HEK293T (cell line): ENCODE measurements around the gene MAML1.

Source experiments
- ARNT ChIP-seq: fragments of 450-650 bp; IDR thresholded peaks from 2 replicates; pipeline ENCODE4 v1.6.1; 2017; ENCODE audit warnings: mild to moderate bottlenecking
- BHLHE40 ChIP-seq: fragments of 450-650 bp; IDR thresholded peaks from 2 replicates; pipeline ENCODE4 v1.6.1; 2016; ENCODE audit warnings: mild to moderate bottlenecking, moderate library complexity, borderline replicate concordance
- CTBP1 ChIP-seq: fragments of 450-650 bp; IDR thresholded peaks from 2 replicates; pipeline ENCODE4 v1.6.1; 2016; ENCODE audit warnings: borderline replicate concordance
- ELF4 ChIP-seq: fragments of 450-650 bp; IDR thresholded peaks from 2 replicates; pipeline ENCODE4 v1.6.1; 2017; ENCODE audit warnings: antibody characterized with exemption
- FOXM1 ChIP-seq: fragments of 450-650 bp; IDR thresholded peaks from 2 replicates; pipeline ENCODE4 v1.6.1; 2017; ENCODE audit warnings: mild to moderate bottlenecking, borderline replicate concordance
- NFRKB ChIP-seq: fragments of 450-650 bp; IDR thresholded peaks from 2 replicates; pipeline ENCODE4 v1.6.1; 2016; ENCODE audit warnings: mild to moderate bottlenecking, moderate library complexity
- PKNOX1 ChIP-seq: fragments of 450-650 bp; IDR thresholded peaks from 2 replicates; pipeline ENCODE4 v1.6.1; 2016
- SP1 ChIP-seq: fragments of 450-650 bp; IDR thresholded peaks from 2 replicates; pipeline ENCODE4 v1.6.1; 2017
- SUZ12 ChIP-seq: fragments of 450-650 bp; IDR thresholded peaks from 2 replicates; pipeline ENCODE4 v1.6.1; 2016; ENCODE audit warnings: mild to moderate bottlenecking
- TARDBP ChIP-seq: fragments of 450-650 bp; IDR thresholded peaks from 2 replicates; pipeline ENCODE4 v1.6.1; 2016
- ZNF384 ChIP-seq: fragments of 450-650 bp; IDR thresholded peaks from 2 replicates; pipeline ENCODE4 v1.6.1; 2016

- TF ChIP-seq FOXM1 (no peak), PKNOX1 (peak; percentile 100), NFRKB (no peak), ELF4 (peak; percentile 74), TARDBP (no peak), ZNF384 (no peak), ARNT (no peak), SP1 (no peak; the same call in 1 of the 2 replicates), CTBP1 (no peak), SUZ12 (no peak), BHLHE40 (no peak)
Measured at GRCh38 chr5:179697993-179698934, 34.4 kb upstream of the MAML1 start.
